ENCODE results near the gene UNC45A. TPM values are rescaled to one million over a fixed set of nuclear protein-coding genes. Genes with fewer than 3 reads are reported as not detected.

The UNC45A gene
- total and polyA plus RNA-seq, 2 of the 13 experiments (the other 11 are each of a cell fraction or from before 2014, with no cell fraction given), result 33.8 to 39.7 TPM

DNA sequence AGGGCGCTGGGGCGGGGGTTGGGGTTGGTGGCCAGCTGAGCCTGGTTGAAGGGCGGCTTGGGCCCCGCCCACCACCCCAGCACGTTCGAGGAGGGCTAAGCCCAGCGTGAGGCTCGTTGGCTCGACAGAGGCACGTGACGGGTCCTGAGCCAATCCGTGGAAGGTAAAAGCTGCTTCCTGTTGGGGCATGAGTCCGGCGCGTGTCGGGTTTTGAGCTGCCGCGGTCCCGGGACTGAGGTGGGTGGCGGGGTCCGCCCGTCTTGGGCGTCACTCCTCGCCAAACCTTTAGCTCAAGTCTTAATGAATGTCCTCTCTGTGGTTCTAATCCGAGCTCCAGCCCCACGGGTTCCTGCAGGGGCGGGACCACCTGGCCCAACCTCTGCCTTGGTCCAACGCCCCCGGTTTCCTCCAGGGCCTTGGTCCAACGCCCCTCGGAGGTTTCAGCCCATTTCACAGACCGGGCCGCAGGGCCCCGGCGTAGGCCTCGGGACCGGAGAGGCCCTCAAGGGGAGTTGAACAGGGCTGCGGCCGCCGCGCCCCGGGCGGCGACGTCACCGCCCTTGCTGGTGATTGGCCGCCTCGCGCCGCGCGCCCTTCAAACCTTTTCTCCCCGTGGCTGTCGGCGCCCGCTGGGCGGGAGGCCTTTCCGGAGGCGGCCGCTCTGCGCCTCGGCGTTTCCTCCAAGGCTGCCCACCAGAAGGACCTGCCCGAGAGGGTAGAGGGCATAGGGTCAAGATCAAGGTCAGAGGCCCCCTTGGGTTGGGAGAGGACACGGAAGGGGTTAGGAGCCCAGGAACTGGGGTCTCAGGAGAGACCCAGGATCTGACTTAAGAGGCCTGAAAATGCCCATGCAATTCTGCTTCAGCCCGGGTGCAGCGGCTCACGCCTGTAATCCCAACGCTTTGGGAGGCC lies 19.9 kb downstream of the UNC45A start, which contains the start of gene RCCD1 (continued):
- TF ChIP-seq MIER2 (CRISPR knock-in tag; IDR thresholded peaks at IDR 0.05), result no peak
- TF ChIP-seq SMYD3 (CRISPR knock-in tag; IDR thresholded peaks at IDR 0.05), result peak; percentile 48; the same call in 1 of the 2 replicates
- TF ChIP-seq CENPX (CRISPR knock-in tag; IDR thresholded peaks at IDR 0.05), result no peak
- no peak for TF ChIP-seq SMAD9 (CRISPR knock-in tag; IDR thresholded peaks at IDR 0.05)
- 0 out of 2 replicates have a peak, but pooled peaks have one; percentile 64 for TF ChIP-seq ZFAT (CRISPR knock-in tag; conservative IDR thresholded peaks at IDR 0.05)
- peak; percentile 55 for TF ChIP-seq SPEN (CRISPR knock-in tag; IDR thresholded peaks at IDR 0.05; ENCODE audit: low read depth)
- no peak for TF ChIP-seq HNRNPK (IDR thresholded peaks at IDR 0.05; ENCODE audit: low read depth, low read length, poor library complexity, severe bottlenecking)
- TF ChIP-seq ARNT (IDR thresholded peaks at IDR 0.05), result no peak
- no peak for TF ChIP-seq HOXA7 (CRISPR knock-in tag; IDR thresholded peaks at IDR 0.05)
- TF ChIP-seq MXD1 (CRISPR knock-in tag; IDR thresholded peaks at IDR 0.05), result peak; percentile 91
- TF ChIP-seq ZNF512B (CRISPR knock-in tag; IDR thresholded peaks at IDR 0.05; ENCODE audit: borderline replicate concordance), result peak; percentile 67; the same call in 1 of the 2 replicates
- 0 out of 2 replicates have a peak, but pooled peaks have one; percentile 39 for TF ChIP-seq NKX3-1 (CRISPR knock-in tag; IDR thresholded peaks at IDR 0.05)
- TF ChIP-seq PAF1 (CRISPR knock-in tag; IDR thresholded peaks at IDR 0.05), result 0 out of 2 replicates have a peak, but pooled peaks have one; percentile 36
- no peak for TF ChIP-seq ZNF562 (CRISPR knock-in tag; IDR thresholded peaks at IDR 0.05; ENCODE audit: borderline replicate concordance)
- TF ChIP-seq, protein P1, sequence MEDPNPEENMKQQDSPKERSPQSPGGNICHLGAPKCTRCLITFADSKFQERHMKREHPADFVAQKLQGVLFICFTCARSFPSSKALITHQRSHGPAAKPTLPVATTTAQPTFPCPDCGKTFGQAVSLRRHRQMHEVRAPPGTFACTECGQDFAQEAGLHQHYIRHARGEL (CRISPR knock-in tag; IDR thresholded peaks at IDR 0.05), result no peak
- TF ChIP-seq KDM5B (CRISPR knock-in tag; IDR thresholded peaks at IDR 0.05; ENCODE audit: borderline replicate concordance), result peak; percentile 73
- no peak for TF ChIP-seq NFE2L2 (IDR thresholded peaks at IDR 0.05; ENCODE audit: low read length)
- TF ChIP-seq, protein P2, sequence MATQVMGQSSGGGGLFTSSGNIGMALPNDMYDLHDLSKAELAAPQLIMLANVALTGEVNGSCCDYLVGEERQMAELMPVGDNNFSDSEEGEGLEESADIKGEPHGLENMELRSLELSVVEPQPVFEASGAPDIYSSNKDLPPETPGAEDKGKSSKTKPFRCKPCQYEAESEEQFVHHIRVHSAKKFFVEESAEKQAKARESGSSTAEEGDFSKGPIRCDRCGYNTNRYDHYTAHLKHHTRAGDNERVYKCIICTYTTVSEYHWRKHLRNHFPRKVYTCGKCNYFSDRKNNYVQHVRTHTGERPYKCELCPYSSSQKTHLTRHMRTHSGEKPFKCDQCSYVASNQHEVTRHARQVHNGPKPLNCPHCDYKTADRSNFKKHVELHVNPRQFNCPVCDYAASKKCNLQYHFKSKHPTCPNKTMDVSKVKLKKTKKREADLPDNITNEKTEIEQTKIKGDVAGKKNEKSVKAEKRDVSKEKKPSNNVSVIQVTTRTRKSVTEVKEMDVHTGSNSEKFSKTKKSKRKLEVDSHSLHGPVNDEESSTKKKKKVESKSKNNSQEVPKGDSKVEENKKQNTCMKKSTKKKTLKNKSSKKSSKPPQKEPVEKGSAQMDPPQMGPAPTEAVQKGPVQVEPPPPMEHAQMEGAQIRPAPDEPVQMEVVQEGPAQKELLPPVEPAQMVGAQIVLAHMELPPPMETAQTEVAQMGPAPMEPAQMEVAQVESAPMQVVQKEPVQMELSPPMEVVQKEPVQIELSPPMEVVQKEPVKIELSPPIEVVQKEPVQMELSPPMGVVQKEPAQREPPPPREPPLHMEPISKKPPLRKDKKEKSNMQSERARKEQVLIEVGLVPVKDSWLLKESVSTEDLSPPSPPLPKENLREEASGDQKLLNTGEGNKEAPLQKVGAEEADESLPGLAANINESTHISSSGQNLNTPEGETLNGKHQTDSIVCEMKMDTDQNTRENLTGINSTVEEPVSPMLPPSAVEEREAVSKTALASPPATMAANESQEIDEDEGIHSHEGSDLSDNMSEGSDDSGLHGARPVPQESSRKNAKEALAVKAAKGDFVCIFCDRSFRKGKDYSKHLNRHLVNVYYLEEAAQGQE (IDR thresholded peaks at IDR 0.05; ENCODE audit: borderline replicate concordance in 1 of 2, low read depth in 1 of 2, low read length in 2 of 2), result 0 out of 4 replicates have a peak, but pooled peaks of 1 of the 2 experiments have one; percentile 20
- TF ChIP-seq ZNF24 (IDR thresholded peaks at IDR 0.05), result no peak
- TF ChIP-seq KMT2A (CRISPR knock-in tag; IDR thresholded peaks at IDR 0.05), result peak; percentile 29; the same call in 1 of the 2 replicates
- TF ChIP-seq ZBTB1 (CRISPR knock-in tag; IDR thresholded peaks at IDR 0.05; ENCODE audit: borderline replicate concordance), result no peak
- no peak for TF ChIP-seq SRSF4 (IDR thresholded peaks at IDR 0.05; ENCODE audit: low read depth, low read length, poor library complexity, severe bottlenecking)

Data from HepG2 (cell line).